Caco-2 (cell line): ENCODE results near the gene STAP2. TPM values are rescaled to one million over a fixed set of nuclear protein-coding genes. Genes with fewer than 3 reads are reported as not detected.

Source experiments
- BruUV-seq: library from RNA; stranded (reverse); fragments of 400-500 nt; replicated peaks from 2 replicates; lab custom pipeline; 2021; lab: Mats Ljungman, UMichigan
- CTCF ChIA-PET: fragments of 300-600 bp; sonication (Branson Sonifier 250); formaldehyde crosslinking; loops from one replicate; lab custom pipeline; 2022; ENCODE audit warnings: antibody characterized with exemption; lab: Charles Lee
- POLR2A ChIA-PET: fragments of 300-600 bp; sonication (Branson Sonifier 250); formaldehyde crosslinking; loops from one replicate; lab custom pipeline; 2022; ENCODE audit warnings: antibody characterized with exemption; lab: Charles Lee
- DNase-seq, 2 experiments: peaks; one replicate each; pipeline versions ENCODE4 v3.0.0 to v3.0.0-alpha.2; 2020 to 2022
- H3K27me3 ChIP-seq: replicated peaks from 2 replicates; pipeline ENCODE4 v1.6.0; 2011; ENCODE audit warnings: low read length; ENCODE audit not compliant: control insufficient read depth, insufficient read depth
- H3K36me3 ChIP-seq: 2 replicates; pipeline ENCODE4 v1.5.1; 2011; ENCODE audit warnings: low read length; ENCODE audit not compliant: control insufficient read depth, insufficient read depth
- H3K4me1 ChIP-seq: fragments of 250-450 bp; sonication (Bioruptor Pico); 2 replicates; pipeline ENCODE4 v1.5.1; 2020; ENCODE audit warnings: mild to moderate bottlenecking
- H3K4me3 ChIP-seq: 2 replicates; pipeline ENCODE4 v1.5.1; 2011; ENCODE audit warnings: low read depth, mild to moderate bottlenecking, control low read depth, low read length
- H3K9me3 ChIP-seq: fragments of 250-450 bp; sonication (Bioruptor Pico); 2 replicates; pipeline ENCODE4 v1.5.1; 2020; ENCODE audit warnings: mild to moderate bottlenecking, moderate library complexity
- H3K27ac Mint-ChIP-seq: one replicate; pipeline ENCODE4 v1.8.0; 2022; ENCODE audit warnings: mixed read lengths; ENCODE audit not compliant: unreplicated experiment
- H3K27me3 Mint-ChIP-seq: one replicate; pipeline ENCODE4 v1.8.0; 2022; ENCODE audit warnings: mixed read lengths; ENCODE audit not compliant: insufficient read depth, unreplicated experiment
- H3K36me3 Mint-ChIP-seq: one replicate; pipeline ENCODE4 v1.8.0; 2022; ENCODE audit warnings: mild to moderate bottlenecking, mixed read lengths; ENCODE audit not compliant: insufficient read depth, unreplicated experiment
- H3K4me1 Mint-ChIP-seq: one replicate; pipeline ENCODE4 v1.8.0; 2022; ENCODE audit warnings: low read depth, mixed read lengths; ENCODE audit not compliant: unreplicated experiment
- H3K4me3 Mint-ChIP-seq: one replicate; pipeline ENCODE4 v1.8.0; 2022; ENCODE audit warnings: mild to moderate bottlenecking, moderate library complexity, mixed read lengths; ENCODE audit not compliant: unreplicated experiment
- H3K9me3 Mint-ChIP-seq: one replicate; pipeline ENCODE4 v1.8.0; 2022; ENCODE audit warnings: mixed read lengths; ENCODE audit not compliant: unreplicated experiment
- intact Hi-C: fragments of 100-400 bp; cut with micrococcal nuclease; formaldehyde crosslinking; loops from one replicate; pipeline ENCODE4 v1.10.0; 2022; ENCODE audit not compliant: unreplicated experiment
- total RNA-seq: library from RNA; stranded (reverse); gene quantifications from 2 replicates; pipeline ENCODE4 v1.2.3, GENCODE V29; 2022
- TF ChIP-seq, protein P1 (sequence below), 2 experiments: fragments of 200-600 bp in 1 of 2; IDR thresholded peaks; 1 replicate in 1 of 2; 2 replicates in 1 of 2; pipeline versions ENCODE4 v1.5.1 to v1.8.0; 2011 to 2022; ENCODE audit warnings: antibody characterized with exemption in 1 of 2, control low read depth in 1 of 2, inconsistent platforms in 1 of 2, low read depth in 1 of 2, low read length in 1 of 2, mild to moderate bottlenecking in 1 of 2, moderate library complexity in 1 of 2; ENCODE audit not compliant: insufficient read depth in 1 of 2, severe bottlenecking in 1 of 2, unreplicated experiment in 1 of 2

STAP2 gene
- total RNA-seq, 1 experiment from 2014 or later: 71.6 TPM

GRCh38 chr19:4305659-4306058, 33.0 kb downstream of the STAP2 start:
- H3K27ac Mint-ChIP-seq: no peak overlapping the region
- CTCF ChIA-PET: no interaction called here
- intact Hi-C loops: no loop called here
- BruUV-seq: no TSS peak
- POLR2A ChIA-PET: no interaction called here
- TF ChIP-seq, protein P1, sequence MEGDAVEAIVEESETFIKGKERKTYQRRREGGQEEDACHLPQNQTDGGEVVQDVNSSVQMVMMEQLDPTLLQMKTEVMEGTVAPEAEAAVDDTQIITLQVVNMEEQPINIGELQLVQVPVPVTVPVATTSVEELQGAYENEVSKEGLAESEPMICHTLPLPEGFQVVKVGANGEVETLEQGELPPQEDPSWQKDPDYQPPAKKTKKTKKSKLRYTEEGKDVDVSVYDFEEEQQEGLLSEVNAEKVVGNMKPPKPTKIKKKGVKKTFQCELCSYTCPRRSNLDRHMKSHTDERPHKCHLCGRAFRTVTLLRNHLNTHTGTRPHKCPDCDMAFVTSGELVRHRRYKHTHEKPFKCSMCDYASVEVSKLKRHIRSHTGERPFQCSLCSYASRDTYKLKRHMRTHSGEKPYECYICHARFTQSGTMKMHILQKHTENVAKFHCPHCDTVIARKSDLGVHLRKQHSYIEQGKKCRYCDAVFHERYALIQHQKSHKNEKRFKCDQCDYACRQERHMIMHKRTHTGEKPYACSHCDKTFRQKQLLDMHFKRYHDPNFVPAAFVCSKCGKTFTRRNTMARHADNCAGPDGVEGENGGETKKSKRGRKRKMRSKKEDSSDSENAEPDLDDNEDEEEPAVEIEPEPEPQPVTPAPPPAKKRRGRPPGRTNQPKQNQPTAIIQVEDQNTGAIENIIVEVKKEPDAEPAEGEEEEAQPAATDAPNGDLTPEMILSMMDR (IDR thresholded peaks at IDR 0.05; ENCODE audit: insufficient read depth in 1 of 2, low read depth in 1 of 2, low read length in 1 of 2, severe bottlenecking in 1 of 2, unreplicated experiment in 1 of 2): no peak
- Histone ChIP-seq H3K36me3 (no peaks in the 10 kb centered on the region), H3K27me3 (no peaks in the 10 kb centered on the region), H3K4me1 (no peaks in the 10 kb centered on the region), H3K9me3 (no peaks in the 10 kb centered on the region), H3K4me3 (no peak overlapping the region)
- no peaks in the 10 kb centered on the region for H3K27me3 Mint-ChIP-seq
- peaks cover 10% of the 10 kb centered on the region for H3K4me1 Mint-ChIP-seq
- no peaks in the 10 kb centered on the region for H3K36me3 Mint-ChIP-seq
- H3K4me3 Mint-ChIP-seq: peak overlapping the region; percentile 62
- no peaks in the 10 kb centered on the region for H3K9me3 Mint-ChIP-seq
- DNase-seq: no peak

DNA sequence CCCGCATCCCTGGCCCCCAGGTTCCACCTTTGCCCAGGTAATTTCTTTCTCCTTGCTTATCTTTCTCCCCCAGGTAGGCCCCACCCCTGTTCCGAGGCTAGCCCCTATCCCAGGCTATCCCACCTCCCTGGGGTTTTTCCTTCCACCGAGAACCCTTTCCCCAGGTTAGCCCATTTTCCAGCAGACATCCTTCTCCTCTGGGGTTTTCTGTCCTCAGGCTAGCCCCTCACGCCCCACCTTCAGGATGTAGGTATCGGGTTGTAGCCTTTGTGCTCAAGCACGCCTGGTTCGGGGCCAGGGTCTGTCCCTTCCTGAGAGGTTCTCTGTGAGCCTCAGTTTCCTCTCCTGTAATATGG, 33.4 kb downstream of the STAP2 start:
- no peak overlapping the region for H3K4me3 ChIP-seq
- no peaks in the 10 kb centered on the region for H3K27me3 Mint-ChIP-seq
- intact Hi-C loops: no loop called here
- peaks cover 10% of the 10 kb centered on the region for H3K4me1 Mint-ChIP-seq
- TF ChIP-seq, protein P1 (IDR thresholded peaks at IDR 0.05; ENCODE audit: insufficient read depth in 1 of 2, low read depth in 1 of 2, low read length in 1 of 2, severe bottlenecking in 1 of 2, unreplicated experiment in 1 of 2): no peak
- DNase-seq: no peak
- no peak overlapping the region for H3K27ac Mint-ChIP-seq
- H3K27me3 ChIP-seq: no peaks in the 10 kb centered on the region
- peak overlapping the region; percentile 62 for H3K4me3 Mint-ChIP-seq
- CTCF ChIA-PET: interaction anchor here (0.6 kb wide), 1 partner anchor 38 kb away, joined by 3 read pairs; the partner anchor contains the start of gene MPND
- no peaks in the 10 kb centered on the region for H3K9me3 Mint-ChIP-seq
- H3K36me3 ChIP-seq: no peaks in the 10 kb centered on the region
- no peaks in the 10 kb centered on the region for H3K36me3 Mint-ChIP-seq
- H3K4me1 ChIP-seq: no peaks in the 10 kb centered on the region
- POLR2A ChIA-PET: no interaction called here
- no TSS peak for BruUV-seq
- H3K9me3 ChIP-seq: no peaks in the 10 kb centered on the region

DNA sequence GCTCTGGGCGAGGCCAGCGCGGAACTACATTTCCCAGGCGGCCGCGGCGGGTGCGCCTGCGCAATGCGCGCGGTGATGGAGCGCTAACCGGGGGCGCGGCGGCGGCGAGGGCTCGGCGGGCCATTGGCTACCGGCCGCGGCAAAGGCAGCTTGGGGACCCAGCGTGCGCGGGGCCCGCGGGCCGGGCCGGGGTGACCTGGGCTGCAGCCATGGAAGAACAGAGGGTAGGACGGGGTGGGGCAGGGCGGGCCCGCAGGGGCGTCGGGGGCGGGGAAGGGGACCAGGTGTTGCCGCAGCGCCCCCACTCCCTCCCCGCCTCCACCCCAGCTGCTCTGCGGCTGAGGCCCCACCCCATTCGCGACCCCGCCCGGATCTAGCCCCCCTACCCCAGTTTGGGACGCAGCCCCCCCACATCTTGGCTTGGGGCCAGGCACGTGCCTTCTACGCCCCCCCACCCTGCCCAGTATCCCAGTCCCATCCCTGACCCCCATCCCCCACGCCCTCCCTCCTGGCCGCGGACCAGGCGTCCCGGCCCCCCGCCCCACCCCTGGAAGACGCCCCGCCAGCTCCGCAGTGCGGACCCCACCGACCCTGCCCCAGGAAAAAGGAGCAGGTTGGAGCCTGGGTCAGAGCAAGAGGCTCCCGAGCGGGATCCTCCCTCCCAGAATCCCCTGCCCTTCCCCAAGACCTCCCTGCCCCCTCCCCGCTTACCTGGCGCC, 33.9 kb downstream of the STAP2 start, which contains the start of gene FSD1:
FSD1 (plus strand) TSS at position 61 of the 719 bp plus-strand sequence; CDS start at position 210, 149 bp downstream.
- POLR2A ChIA-PET: no interaction called here
- H3K4me1 ChIP-seq: no peaks in the 10 kb centered on the region
- H3K27me3 ChIP-seq: no peaks in the 10 kb centered on the region
- peak; percentile 73 to 82 for DNase-seq
- H3K4me3 ChIP-seq: peak within 1 kb of the TSS; percentile 39
- H3K9me3 Mint-ChIP-seq: no peaks in the 10 kb centered on the region
- H3K36me3 ChIP-seq: no peaks in the 10 kb centered on the region
- no TSS peak for BruUV-seq
- H3K27me3 Mint-ChIP-seq: no peaks in the 10 kb centered on the region
- intact Hi-C loops: no loop called here
- TF ChIP-seq, protein P1 (IDR thresholded peaks at IDR 0.05; ENCODE audit: insufficient read depth in 1 of 2, low read depth in 1 of 2, low read length in 1 of 2, severe bottlenecking in 1 of 2, unreplicated experiment in 1 of 2): no peak
- no peak within 1 kb of the TSS for H3K27ac Mint-ChIP-seq
- CTCF ChIA-PET: interaction anchor here (0.6 to 0.7 kb wide), 3 partner anchors 38 to 332 kb away, joined by 3 to 5 read pairs (median 3); partner anchors contain the start of gene MPND
- H3K9me3 ChIP-seq: no peaks in the 10 kb centered on the region
- peaks cover 10% of the 10 kb centered on the region for H3K4me1 Mint-ChIP-seq
- peak within 1 kb of the TSS; percentile 62 for H3K4me3 Mint-ChIP-seq
- no peaks in the 10 kb centered on the region for H3K36me3 Mint-ChIP-seq
